Activated T-helper 1 cell treated with Interleukin-2 at 50 U/mL for 16 hours (primary cell): Measurements from ENCODE around the gene DGKD.
"Not testable (repeated sequence)": the region's sequence is repeated elsewhere in the genome, so short reads cannot be mapped to it uniquely, and the experiment has no call there.

ENCODE experiments used
- DNase-seq: peaks from one replicate; pipeline ENCODE4 v3.0.0-alpha.2; 2020; ENCODE audit warnings: low read depth

DGKD gene

GRCh38 chr2:233360771-233361176 is 6.5 kb downstream of the DGKD start:
- no peak for DNase-seq

- DNase-seq: no peak
Observed at GRCh38 chr2:233361297-233361696, 7.0 kb downstream of the DGKD start.

GRCh38 chr2:233362742-233363141 is 8.4 kb downstream of the DGKD start:
- no peak for DNase-seq

- DNase-seq: no peak
Observed at GRCh38 chr2:233363744-233364235, 9.5 kb downstream of the DGKD start.

- DNase-seq: no peak
Observed at GRCh38 chr2:233365861-233366520, 11.7 kb downstream of the DGKD start.

- no peak for DNase-seq
Observed at GRCh38 chr2:233367586-233367985, 13.3 kb downstream of the DGKD start.

GRCh38 chr2:233368756-233369155 is 14.5 kb downstream of the DGKD start:
- no peak for DNase-seq

GRCh38 chr2:233369462-233369861 is 15.2 kb downstream of the DGKD start:
- DNase-seq: no peak

- no peak for DNase-seq
Observed at GRCh38 chr2:233369897-233370685, 15.8 kb downstream of the DGKD start.

- DNase-seq: no peak
Observed at GRCh38 chr2:233371641-233372040, 17.3 kb downstream of the DGKD start.

GRCh38 chr2:233372855-233373254 is 18.6 kb downstream of the DGKD start:
- DNase-seq: no peak

- no peak for DNase-seq
Observed at GRCh38 chr2:233373316-233373715, 19.0 kb downstream of the DGKD start.

GRCh38 chr2:233374776-233375175 is 20.5 kb downstream of the DGKD start:
- DNase-seq: not testable (repeated sequence)

- no peak for DNase-seq
Observed at GRCh38 chr2:233375490-233376314, 21.4 kb downstream of the DGKD start.

- DNase-seq: no peak
Observed at GRCh38 chr2:233379034-233379433, 24.7 kb downstream of the DGKD start.

- no peak for DNase-seq
Observed at GRCh38 chr2:233379441-233379840, 25.1 kb downstream of the DGKD start.

- DNase-seq: no peak
Observed at GRCh38 chr2:233380132-233380895, 26.0 kb downstream of the DGKD start.

- DNase-seq: no peak
Observed at GRCh38 chr2:233380995-233381637, 26.8 kb downstream of the DGKD start.

- no peak for DNase-seq
Observed at GRCh38 chr2:233381638-233381995, 27.3 kb downstream of the DGKD start.

- no peak for DNase-seq
Observed at GRCh38 chr2:233384015-233384414, 29.7 kb downstream of the DGKD start.

- no peak for DNase-seq
Observed at GRCh38 chr2:233384811-233385488, 30.7 kb downstream of the DGKD start.
